BE2C (cell line): ENCODE data around the gene CTNNB1.
A peak's percentile ranks its signal among the peaks of the same experiment; 100 is the strongest.
"Not testable (repeated sequence)": the region's sequence is repeated elsewhere in the genome, so short reads cannot be mapped to it uniquely, and the experiment has no call there.

Experiments
- DNase-seq: peaks from one replicate; pipeline ENCODE4 v3.0.0-alpha.2; 2020
- H3K27me3 ChIP-seq: fragments of 250-450 bp; sonication (Bioruptor Pico); 2 replicates; pipeline ENCODE4 v1.5.1; 2020; ENCODE audit warnings: mild to moderate bottlenecking
- H3K36me3 ChIP-seq: fragments of 250-450 bp; sonication (Bioruptor Pico); 2 replicates; pipeline ENCODE4 v1.5.1; 2020; ENCODE audit warnings: mild to moderate bottlenecking
- H3K4me1 ChIP-seq: fragments of 250-450 bp; sonication (Bioruptor Pico); 2 replicates; pipeline ENCODE4 v1.5.1; 2020
- H3K4me3 ChIP-seq: 2 replicates; pipeline ENCODE4 v1.5.1; 2011; ENCODE audit warnings: low read depth, low read length
- H3K9me3 ChIP-seq: fragments of 250-450 bp; sonication (Bioruptor Pico); 2 replicates; pipeline ENCODE4 v1.5.1; 2020
- TF ChIP-seq, protein P1 (sequence below): IDR thresholded peaks from 2 replicates; pipeline ENCODE4 v1.5.1; 2012; ENCODE audit warnings: mild to moderate bottlenecking, low read depth, low read length

Gene CTNNB1

DNA sequence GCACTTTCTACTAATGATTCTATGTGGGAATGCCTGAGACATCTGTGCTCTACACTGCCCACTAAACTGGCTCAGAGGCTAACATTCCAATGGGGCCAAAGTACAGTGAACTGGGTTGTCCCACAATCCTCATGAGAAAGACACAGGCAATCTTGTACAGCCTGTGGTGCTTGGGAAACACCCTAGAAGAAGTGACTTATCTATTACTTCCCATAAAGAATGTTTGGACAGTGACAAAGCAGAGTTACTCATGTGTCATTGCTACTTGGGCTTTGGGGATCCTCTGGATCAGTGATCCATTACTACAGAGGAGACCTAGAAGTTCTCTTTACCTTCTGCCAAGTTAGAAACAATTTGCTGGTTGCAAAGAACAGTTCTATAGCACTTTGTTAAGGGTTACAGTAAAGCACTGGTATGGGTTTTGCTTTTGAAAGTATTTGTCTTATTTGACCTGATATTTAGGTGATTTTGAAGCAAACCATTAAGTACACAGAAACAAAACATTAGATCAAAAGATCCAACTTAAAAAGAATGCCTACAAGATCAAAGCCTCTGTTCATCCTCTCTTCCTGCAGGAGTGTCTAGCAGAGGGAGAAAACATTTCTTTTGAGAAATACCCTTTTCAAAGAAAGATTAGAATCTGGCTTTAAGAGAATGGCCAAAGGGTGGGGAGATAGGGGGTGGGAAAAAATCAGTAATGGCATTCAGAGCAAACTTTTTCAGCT, 75.8 kb downstream of the CTNNB1 start:
- Histone ChIP-seq H3K9me3 (no peaks in the 10 kb centered on the region), H3K4me3 (no peak overlapping the region), H3K36me3 (no peaks in the 10 kb centered on the region), H3K4me1 (no peaks in the 10 kb centered on the region), H3K27me3 (no peaks in the 10 kb centered on the region)
- DNase-seq: no peak
- TF ChIP-seq, protein P1, sequence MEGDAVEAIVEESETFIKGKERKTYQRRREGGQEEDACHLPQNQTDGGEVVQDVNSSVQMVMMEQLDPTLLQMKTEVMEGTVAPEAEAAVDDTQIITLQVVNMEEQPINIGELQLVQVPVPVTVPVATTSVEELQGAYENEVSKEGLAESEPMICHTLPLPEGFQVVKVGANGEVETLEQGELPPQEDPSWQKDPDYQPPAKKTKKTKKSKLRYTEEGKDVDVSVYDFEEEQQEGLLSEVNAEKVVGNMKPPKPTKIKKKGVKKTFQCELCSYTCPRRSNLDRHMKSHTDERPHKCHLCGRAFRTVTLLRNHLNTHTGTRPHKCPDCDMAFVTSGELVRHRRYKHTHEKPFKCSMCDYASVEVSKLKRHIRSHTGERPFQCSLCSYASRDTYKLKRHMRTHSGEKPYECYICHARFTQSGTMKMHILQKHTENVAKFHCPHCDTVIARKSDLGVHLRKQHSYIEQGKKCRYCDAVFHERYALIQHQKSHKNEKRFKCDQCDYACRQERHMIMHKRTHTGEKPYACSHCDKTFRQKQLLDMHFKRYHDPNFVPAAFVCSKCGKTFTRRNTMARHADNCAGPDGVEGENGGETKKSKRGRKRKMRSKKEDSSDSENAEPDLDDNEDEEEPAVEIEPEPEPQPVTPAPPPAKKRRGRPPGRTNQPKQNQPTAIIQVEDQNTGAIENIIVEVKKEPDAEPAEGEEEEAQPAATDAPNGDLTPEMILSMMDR: no peak

- TF ChIP-seq, protein P1: no peak
- no peaks in the 10 kb centered on the region for H3K27me3 ChIP-seq
- DNase-seq: no peak
- no peaks in the 10 kb centered on the region for H3K36me3 ChIP-seq
- no peaks in the 10 kb centered on the region for H3K4me1 ChIP-seq
- H3K9me3 ChIP-seq: no peaks in the 10 kb centered on the region
- H3K4me3 ChIP-seq: no peak overlapping the region
Observed at GRCh38 chr3:41276191-41276590, 76.9 kb downstream of the CTNNB1 start.

GRCh38 chr3:41277790-41278465, 78.6 kb downstream of the CTNNB1 start:
- TF ChIP-seq, protein P1: no peak
- H3K4me1 ChIP-seq: no peaks in the 10 kb centered on the region
- H3K36me3 ChIP-seq: no peaks in the 10 kb centered on the region
- H3K27me3 ChIP-seq: no peaks in the 10 kb centered on the region
- no peak overlapping the region for H3K4me3 ChIP-seq
- no peaks in the 10 kb centered on the region for H3K9me3 ChIP-seq
- DNase-seq: no peak

- not testable (repeated sequence) for H3K27me3 ChIP-seq, H3K4me1 ChIP-seq, H3K36me3 ChIP-seq, DNase-seq, H3K9me3 ChIP-seq, H3K4me3 ChIP-seq
Observed at GRCh38 chr3:41284934-41285333, 85.6 kb downstream of the CTNNB1 start.

DNA sequence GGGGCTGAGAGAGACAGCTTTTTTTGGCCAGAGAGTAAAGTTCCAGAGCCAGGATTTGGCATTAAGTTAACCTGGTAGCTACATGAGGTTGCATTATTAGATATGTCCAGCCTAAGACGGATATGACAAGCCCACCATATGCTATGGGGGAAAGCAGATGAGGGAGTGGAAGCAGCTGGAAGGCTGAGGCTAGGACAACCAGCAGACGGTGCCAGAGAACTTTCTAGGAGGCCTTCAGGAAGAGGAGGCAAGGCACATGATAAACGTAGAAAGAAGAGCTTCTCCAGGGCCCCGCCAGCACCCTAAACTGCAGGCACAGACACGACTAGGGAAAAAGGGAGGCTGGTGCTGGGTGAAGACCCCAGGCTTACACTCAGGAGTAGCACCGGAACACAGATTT, 87.0 kb downstream of the CTNNB1 start:
- TF ChIP-seq, protein P1: peak; percentile 47
- Histone ChIP-seq H3K9me3 (no peaks in the 10 kb centered on the region), H3K27me3 (no peaks in the 10 kb centered on the region), H3K4me1 (no peaks in the 10 kb centered on the region), H3K36me3 (no peaks in the 10 kb centered on the region), H3K4me3 (no peak overlapping the region)
- DNase-seq: no peak

DNA sequence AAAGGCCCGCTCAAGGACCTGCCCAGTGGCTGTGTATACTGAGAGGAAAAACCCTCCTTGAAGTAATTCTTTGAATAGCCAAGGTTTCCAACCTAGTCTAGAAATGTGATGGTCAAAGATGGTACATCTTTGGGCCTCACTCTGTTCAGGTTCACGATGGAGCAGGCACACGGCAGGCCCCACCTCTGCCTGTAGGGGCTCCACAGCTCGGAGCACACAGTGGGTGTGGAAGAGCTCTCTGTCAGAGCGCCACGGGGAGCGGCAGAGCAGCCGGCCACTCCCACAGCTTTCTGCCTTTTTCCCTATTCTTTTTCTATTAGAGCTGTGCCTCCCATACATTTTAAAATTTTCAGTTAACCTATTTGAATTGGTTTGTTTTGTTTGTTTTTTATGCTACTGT, 89.5 kb downstream of the CTNNB1 start:
- Histone ChIP-seq H3K4me3 (no peak overlapping the region), H3K36me3 (no peaks in the 10 kb centered on the region), H3K27me3 (no peaks in the 10 kb centered on the region), H3K9me3 (no peaks in the 10 kb centered on the region), H3K4me1 (no peaks in the 10 kb centered on the region)
- TF ChIP-seq, protein P1: no peak
- no peak for DNase-seq
